HG03045 (cell line): Measurements from ENCODE around the gene RPL7L1.
"Not testable (repeated sequence)": the region's sequence is repeated elsewhere in the genome, so short reads cannot be mapped to it uniquely, and the experiment has no call there.

Source experiments
- ATAC-seq: cut with Tn5 transposase; IDR thresholded peaks from one replicate; pipeline ENCODE4 v1.9.1; 2021; ENCODE audit warnings: mild to moderate bottlenecking, moderate library complexity; ENCODE audit not compliant: unreplicated experiment

RPL7L1 gene

DNA sequence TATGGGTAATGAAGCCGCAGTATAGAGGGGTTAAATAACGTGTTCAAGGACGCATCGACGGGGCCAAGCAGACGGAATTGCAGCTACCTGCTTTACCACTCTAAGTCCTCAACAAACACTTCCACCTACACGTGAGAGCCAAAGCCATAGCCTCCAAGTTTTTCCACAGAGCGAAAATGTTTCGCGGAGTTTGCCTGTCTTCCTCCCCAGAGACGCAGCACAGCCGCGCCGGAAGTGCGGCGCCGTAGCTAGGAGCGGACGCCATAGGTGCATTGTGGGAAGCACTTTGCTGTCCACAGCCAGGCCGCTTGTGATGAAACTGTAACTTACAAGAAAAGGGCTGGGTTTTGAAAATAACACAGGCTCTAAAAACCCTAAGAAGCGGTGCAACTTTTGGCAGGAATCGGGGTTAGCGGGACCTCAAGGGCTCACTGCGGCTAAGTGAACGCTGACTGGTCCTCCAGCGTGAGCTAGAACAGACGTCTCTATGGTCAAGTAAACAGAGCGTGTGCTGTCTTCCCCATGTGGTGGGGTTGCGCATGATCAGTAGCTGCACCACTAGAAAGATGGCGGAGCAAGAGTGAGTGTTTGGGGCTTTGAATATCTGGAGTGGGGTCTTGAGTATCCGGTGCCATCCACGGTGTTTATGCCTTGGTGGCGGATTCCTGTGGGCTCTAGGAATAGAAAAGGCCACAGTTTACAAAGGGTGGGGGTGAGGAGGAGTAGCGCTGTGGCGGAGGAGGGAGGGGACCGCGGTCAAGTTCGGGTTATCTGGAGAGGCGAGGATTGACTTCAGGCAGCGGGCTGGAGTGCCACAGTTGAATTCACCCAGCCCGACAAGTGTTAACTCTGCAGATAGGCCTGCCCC lies at the start of gene RPL7L1:
Gene RPL7L1 (plus strand): TSS at position 245 of the 868 bp plus-strand sequence. CDS start 295 bp downstream, at position 540.
- ATAC-seq = peak; percentile 93

DNA sequence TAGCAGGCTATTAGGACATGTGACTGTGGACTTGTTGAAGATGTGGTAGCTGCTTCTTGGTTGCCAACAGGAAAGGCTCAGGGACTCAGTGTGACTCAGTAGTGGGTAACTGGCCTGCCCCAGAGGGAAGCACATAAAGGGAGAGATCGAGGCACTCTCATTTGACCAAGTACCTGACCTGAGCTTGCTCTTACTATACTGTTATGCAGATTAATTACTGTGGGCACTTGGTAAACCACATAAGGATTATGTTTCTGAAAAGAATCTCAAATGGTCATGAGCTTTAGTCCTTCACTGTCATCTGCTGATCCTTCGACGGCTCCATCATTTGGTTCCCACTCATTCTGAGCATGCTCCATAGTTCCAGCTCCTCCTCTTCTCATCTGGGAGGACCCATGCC lies 48.2 kb upstream of the RPL7L1 start:
- ATAC-seq = no peak

DNA sequence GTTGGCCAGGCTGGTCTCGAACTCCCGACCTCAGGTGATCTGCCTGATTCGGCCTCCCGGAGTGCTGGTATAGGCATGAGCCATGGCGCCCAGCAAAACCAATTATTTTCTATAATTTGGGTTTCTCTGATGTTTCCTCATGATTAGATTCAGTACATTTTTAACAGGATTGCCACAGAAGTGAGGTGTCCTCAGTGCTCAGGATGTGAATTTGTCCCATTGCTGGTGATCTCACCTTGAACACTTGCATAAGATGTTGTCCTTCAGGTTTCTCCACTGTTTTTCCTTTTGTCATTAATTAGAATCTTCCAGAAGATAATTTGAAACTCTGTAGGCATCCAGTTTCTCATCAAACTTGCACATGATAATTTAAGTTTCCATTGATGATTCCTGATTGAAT lies 45.4 kb upstream of the RPL7L1 start:
- ATAC-seq = no peak

DNA sequence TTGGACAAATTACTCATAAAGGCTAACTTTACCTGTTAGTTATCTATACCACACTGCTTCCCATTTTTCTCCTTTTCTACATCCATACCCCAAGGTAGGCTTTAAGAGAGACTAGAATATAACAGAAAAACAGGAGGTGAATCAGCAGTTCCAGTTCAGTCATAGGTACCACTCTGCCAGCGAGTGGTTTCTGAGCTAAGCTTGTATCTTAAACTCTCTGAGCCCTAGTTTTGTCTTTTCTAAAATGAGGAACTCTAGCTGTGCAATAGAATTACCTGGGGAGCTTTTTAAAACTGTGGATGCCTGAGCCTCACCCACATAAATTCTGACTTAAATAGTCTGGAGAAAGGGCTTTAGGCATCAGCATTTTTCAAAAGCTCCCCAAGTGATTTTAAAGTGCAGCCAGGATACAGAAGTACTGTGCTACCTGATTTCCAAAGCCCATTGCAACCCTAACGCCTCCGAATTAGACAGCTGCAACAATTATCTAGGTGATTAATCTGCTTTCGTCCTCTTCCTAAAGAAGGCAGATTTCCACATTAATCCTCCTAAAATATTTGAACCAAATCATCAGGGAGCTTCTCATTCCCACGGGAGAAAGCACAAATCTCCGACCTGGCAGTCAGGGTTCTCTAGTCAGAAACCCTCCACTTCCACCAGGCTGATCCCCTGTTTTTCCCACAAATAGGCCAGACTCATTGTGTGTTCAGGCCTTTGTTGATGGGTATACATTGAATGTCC lies 37.4 kb upstream of the RPL7L1 start:
- no peak for ATAC-seq

DNA sequence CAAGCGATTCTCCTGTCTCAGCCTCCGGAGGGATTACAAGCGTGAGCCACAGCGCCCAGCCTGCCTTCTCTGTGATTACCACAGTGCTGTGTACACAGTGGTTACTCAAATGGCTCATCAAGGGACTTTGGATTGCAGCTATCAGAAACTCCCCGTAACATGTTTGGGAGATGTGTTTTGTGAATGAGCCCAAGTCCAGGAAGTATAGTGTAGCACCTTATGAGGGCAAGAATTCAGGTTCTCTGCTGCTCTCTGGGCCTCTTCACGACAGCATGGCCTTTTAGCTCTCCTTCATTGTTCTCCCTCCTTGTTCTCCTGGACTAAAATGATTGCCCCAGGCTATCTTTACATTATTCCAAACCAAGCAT lies 34.1 kb upstream of the RPL7L1 start:
- ATAC-seq = no peak

DNA sequence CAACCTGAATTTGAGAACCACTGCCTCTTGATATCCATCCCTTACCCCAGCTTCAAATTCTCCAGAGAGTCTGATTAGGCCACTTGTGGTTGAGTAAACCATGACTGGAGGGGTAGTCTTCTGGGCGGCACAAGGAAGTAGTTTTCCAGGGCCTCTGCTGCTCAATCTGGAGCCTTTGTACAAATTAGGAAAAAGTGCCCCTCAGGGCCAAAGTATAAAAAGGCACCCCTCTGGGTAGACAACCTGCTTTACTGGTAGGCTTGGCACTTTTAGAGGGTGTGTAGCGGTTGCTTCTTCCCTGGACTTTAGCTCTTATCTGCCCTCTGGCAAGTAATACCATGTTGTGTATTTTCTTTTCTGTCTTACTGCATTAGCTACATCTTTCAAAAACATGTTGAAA lies 32.9 kb upstream of the RPL7L1 start:
- ATAC-seq = no peak

DNA sequence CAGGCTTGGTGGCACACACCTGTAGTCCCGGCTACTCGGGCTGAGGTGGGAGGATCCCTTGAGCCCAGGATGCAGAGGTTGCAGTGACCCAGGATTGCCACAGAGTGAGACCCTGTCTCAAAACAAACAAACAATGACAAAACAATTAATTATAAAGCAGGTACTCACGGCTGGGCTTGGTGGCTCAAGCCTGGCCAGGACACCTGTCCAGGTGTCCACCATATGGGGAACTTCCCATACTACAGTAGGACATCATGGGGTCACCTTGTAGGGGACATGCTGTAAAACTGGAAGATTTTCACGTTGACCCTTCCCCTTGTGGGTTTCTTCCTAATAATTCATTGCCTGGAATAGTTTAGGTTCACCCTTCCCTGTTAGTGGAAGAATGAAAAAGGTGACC lies 30.7 kb upstream of the RPL7L1 start:
- no peak for ATAC-seq

DNA sequence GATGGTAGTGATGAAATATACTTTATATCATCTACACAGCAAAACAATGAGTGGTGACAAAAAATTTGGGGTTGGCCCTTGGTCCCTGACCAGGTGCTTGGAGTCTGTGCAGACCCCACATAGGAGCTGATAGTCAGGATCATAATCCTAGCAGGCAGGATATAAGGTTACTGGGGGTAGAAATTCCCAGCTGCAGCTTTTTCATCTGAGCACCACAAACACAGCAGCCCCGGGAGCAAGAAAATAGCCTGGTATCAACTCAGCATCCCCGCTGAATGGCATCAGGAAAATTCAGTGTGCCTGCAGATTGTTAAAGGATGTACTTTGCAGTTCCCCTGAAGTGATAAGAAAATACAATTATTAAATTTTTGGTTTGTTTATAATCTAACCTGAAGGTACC lies 27.8 kb upstream of the RPL7L1 start:
- ATAC-seq = no peak

DNA sequence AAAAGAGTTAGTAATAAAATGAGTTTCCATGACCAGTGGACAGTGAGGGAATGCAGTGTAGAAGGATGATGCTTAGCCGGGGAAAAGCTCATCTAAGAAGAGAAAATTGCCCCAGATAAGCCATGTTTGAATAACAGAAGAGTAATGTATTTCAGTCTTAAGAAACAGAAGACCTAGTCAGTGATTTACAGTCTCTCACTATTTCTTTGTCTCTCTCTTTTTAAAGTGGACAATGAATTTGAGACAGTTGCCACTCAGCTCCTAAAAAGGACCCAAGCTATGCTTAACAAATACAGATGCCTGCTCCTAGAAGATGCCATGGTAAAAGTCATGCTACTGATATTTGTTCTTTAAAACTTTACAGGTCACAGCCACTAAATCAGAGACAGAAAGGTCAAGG lies 19.4 kb upstream of the RPL7L1 start:
- no peak for ATAC-seq

DNA sequence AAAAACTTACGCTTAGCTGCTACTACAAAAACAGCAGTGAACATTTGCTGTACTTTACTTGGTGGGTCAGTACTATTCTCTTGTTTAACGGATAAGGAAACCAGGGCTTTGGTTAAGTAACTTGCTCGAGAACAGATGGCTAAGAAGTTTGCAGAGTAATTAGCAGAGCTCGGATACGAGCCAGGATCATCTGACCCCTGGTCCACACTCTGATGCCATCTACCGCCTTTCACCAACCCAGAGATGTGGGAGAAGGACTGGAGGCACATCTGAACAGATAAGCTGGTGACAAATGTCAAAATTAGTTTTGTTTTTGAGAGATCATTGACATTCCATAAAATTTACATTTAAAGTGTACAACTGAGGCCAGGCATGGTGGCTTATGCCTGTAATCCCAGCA lies 18.9 kb upstream of the RPL7L1 start:
- ATAC-seq = no peak

DNA sequence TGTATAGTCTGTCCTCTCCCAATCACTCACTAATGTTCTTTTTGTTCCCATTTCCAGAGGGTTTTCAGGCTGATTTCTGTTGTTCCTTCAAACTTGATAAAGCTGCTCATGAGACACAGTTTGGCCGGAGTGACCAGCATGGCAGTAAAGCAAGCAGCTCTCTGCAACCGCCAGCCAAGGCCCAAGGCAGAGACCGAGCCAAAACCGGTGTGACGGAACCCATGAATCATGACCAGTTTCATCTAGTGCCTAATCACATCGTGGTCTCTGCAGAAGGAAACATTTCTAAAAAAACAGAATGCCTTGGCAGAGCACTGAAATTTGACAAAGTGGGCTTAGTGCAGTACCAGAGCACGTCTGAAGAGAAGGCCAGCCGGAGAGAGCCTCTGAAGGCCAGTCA lies 14.8 kb upstream of the RPL7L1 start:
- no peak for ATAC-seq

DNA sequence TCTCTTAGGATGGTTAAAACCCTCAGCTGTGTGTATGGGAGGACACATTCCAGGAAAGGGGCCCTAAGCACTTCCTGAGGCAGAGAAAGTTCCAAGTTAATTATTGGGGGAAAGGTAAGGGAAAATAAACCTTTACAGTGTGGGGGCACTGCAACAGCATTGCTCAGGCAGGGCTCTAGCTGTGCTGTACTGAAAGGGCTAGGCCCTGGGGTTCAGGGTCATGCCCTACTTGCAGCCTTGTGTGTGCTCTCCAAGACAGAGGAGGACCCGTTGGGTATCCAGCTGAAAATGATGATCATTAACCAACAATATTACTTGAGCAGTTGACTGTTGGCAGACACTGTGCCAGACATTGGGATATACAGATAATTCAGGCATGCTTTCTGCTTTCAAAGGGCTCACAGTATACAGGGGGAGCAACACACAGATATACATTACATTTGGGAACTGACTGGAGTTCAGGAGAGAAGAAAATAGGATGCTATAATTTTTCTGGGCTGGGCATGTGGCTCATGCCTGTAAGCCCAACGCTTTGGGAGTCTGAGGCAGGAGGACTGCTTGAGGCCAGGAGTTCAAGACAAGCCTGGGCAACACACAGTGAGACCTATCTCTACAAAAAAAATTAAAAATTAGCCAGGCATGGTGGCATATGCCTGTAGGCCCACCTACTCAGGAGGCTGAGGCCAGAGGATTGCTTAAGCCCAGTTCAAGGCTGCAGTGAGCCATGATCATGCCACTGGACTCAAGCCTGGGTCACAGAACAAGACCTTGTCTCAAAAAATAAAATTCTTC lies 9.1 kb upstream of the RPL7L1 start:
- ATAC-seq = no peak

DNA sequence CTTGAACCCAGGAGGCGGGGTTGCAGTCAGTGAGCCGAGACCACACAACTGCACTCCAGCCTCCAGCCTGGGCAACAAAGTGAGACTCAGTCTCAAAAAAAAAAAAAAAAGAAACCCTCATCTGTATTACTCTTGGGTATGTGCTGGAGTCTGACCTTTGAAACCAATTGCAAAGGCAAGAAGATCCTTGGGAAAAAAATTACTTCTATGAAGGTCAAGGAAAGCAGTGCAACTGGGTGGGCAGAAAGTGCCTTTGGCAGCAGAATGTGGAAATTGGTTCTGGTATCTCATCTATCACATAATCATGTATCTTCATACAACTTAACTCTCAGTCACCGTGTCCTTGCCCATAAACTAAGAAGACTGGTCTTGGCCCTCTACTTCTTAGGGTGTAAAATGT lies 7.7 kb upstream of the RPL7L1 start:
- no peak for ATAC-seq

DNA sequence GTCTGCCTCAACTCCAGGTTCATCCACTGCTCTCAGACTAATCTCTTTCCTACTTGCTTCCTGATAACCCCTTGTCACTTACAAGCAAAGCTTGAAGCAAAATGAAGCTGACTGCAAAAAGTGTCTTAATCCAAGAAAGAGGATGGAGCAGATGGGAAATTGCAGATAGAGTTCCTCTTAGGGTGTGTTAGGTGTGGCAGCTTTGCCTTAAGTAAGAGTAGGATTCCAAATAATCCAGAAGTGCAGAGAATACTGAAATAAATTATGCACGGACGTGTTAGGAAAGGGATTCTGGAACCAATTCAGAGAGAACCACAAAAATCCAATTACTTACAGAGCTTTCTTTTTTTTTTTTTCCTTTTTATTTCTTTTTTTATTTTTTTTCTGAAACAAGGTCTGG lies 6.1 kb upstream of the RPL7L1 start:
- ATAC-seq = no peak

DNA sequence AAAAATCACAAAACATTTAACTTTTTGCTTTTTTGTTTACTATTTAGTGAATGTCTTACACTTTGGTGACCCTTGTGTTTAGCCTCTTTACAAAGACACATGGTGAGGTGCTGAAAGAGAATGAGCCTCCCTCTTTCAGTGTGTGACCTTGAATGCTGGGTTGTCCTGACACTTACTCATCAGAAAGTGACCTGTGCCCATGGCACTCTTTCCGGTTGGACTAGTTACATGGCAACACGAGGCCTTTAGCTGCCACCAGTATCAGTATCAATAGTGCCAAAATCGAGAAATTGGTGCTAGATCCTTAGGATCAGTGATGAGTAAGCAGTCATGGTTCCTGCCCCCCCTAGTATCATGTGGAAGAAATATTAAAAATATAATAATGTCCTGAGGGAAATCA lies 1.7 kb upstream of the RPL7L1 start:
- ATAC-seq = no peak

DNA sequence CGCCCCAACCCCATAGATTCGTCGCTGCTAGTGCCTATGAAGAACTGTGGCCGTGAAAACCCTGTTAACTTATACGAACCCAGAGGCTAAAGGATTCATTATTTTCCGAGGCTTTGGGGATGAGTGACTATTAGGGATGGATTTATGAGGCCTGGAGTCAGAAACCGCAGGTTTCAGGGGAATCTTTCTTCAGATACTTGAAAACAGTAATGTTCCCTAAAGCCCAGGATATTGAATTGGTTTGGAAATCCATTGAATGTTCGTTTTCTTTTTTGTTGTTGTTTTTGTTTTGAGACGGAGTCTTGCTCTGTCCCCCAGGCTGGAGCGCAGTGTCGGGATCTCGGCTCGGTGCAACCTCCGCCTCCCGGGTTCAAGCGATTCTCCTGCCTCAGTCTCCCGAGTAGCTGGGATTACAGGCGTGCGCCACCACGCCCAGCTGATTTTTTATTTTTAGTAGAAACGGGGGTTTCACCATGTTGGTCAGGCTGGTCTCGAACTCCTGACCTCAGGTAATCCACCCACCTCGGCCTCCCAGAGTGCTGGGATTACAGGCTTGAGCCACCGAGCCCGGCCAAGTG lies 913 bp downstream of the RPL7L1 start:
- ATAC-seq = not testable (repeated sequence)

DNA sequence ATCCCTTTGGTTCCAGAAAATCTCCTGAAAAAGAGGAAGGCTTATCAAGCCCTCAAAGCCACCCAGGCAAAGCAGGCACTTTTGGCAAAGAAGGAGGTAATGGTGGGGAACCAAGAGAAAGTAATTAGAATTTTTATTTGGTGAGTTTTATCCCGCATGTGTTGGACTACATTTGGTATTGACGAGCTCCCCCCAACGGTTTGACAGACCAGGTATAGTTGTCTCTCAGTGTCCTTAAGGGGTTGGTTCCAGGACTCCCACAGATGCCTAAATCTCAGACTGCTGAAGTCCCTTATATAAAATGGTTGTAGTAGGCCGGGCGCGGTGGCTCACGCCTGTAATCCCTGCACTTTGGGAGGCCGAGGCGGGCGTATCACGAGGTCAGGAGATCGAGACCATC lies 1.5 kb downstream of the RPL7L1 start:
- ATAC-seq = not testable (repeated sequence)

DNA sequence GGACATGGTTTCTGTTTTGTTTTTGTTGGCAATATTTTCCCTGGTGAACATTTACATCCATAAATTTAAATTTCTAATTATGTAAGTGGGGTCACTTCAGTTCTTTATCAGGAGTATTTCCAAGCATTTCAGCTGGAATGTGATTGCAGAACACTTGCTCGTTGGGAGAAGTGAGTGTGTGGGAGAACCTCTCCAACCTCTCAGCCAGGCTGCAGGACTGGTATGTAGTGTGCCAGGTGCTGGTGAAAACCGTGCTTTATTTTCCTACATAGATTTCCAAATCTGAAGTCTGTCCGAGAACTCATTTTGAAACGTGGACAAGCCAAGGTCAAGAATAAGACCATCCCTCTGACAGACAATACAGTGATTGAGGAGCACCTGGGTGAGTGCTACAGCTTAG lies 6.3 kb downstream of the RPL7L1 start:
- no peak for ATAC-seq

DNA sequence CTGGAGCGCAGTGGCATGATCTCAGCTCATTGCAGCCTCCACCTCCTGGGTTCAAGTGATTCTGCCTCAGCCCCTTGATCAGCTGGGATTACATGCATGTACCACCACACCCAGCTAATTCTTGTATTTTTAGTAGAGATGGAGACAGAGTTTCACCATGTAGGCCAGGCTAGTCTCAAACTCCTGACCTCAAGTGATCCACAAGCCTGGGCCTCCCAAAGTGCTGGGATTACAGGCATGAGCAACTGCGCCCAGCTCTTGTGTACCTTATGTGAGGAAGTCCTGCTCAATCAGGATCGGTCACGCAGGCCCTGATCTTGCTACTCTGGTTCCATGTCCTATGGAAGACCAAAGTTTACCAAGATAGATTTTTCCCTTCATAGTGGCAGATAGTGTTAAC lies 8.8 kb downstream of the RPL7L1 start:
- not testable (repeated sequence) for ATAC-seq

DNA sequence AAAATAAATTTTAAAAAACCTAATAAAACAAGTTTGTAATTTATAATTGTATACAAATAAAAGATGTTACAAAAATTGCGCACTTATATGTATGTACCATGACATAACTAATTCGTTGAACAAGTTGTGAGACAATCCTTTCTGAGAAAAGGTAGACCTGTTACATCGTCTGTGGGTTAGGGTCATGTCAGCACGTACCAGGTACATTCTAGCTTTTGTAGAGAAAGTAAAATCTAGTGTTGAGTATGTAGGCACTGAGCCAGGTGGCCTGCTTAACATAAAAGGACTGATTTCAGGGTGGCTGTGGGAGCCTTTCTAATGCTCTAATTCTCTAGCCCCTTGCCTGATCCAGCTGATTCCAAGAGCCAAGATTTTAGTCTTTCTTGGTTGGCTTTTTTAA lies 10.4 kb downstream of the RPL7L1 start:
- ATAC-seq = no peak
